C4-2B (cell line): ENCODE data around the gene UBFD1.

Experiments used
- H3K27ac ChIP-seq: fragments of 450-650 bp; 2 replicates; pipeline ENCODE4 v1.5.1; 2017
- ZFX ChIP-seq: fragments of 450-650 bp; IDR thresholded peaks from 2 replicates; pipeline ENCODE4 v1.6.1; 2017
- TF ChIP-seq, protein P1 (sequence below): fragments of 450-650 bp; conservative IDR thresholded peaks from 2 replicates; pipeline ENCODE4 v1.5.1; 2017; ENCODE audit warnings: mild to moderate bottlenecking

The UBFD1 gene

DNA sequence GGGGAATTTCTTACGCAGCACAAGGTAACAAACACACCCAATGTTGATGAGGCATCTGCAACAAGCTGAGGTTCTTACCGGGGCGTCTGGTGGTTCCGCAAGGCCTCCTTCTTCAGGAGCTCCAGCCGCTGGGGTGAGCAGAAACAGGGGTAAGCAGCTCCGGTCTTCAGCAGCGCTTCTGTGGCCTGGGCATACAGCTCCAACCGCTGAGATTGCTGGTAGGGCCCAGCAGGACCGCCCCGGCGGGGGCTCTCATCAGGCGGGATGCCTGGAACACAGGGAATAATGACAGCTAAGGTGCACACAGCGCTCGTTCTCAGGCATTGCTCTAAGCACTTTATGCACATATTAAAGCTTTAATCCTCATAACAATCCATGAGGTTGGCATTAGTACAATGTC lies 13.1 kb upstream of the UBFD1 start:
- no peak for TF ChIP-seq ZFX
- TF ChIP-seq, protein P1, sequence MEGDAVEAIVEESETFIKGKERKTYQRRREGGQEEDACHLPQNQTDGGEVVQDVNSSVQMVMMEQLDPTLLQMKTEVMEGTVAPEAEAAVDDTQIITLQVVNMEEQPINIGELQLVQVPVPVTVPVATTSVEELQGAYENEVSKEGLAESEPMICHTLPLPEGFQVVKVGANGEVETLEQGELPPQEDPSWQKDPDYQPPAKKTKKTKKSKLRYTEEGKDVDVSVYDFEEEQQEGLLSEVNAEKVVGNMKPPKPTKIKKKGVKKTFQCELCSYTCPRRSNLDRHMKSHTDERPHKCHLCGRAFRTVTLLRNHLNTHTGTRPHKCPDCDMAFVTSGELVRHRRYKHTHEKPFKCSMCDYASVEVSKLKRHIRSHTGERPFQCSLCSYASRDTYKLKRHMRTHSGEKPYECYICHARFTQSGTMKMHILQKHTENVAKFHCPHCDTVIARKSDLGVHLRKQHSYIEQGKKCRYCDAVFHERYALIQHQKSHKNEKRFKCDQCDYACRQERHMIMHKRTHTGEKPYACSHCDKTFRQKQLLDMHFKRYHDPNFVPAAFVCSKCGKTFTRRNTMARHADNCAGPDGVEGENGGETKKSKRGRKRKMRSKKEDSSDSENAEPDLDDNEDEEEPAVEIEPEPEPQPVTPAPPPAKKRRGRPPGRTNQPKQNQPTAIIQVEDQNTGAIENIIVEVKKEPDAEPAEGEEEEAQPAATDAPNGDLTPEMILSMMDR: no peak

DNA sequence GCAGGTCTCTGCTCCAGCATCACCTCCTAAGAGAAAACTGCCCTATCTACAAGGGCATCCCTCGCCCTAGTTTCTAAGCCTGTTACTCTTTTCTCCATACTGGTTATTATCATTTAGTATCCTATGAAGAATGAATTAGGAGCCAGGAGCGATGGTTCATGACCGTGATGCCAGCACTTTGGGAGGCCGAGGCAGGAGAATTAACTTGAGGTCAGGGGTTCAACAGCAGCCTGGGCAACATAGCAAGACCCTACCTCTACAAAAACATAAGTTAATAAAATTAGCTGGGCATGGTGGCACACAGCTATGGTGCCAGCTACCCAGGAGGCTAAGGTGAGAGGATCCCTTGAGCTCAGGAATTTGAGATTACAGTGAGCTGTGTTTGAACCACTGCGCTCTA lies 7.6 kb upstream of the UBFD1 start:
- TF ChIP-seq ZFX: no peak
- TF ChIP-seq, protein P1: no peak
- H3K27ac ChIP-seq: no peak overlapping the region

More for the DNA sequence above, 13.1 kb upstream of the UBFD1 start:
- H3K27ac ChIP-seq: no peak overlapping the region

DNA sequence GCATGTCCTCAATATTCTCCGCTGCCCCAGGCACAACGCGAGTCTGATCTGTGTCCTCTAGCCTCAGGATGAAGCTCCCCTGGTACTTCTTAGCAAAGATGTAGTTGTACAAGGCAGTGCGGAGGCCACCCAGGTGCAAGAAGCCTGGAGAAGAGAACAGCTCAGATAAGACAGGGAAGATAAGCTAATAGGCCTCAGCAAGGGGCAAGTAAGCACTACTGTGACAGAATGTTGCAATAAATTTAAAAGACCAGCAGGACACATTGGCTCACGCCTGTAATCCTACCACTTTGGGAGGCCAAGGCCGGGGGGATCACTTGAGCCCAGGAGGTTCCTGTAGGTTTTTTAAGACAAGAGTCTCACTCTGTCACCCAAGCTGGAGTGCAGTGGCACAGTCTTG lies 5.4 kb upstream of the UBFD1 start:
- no peak overlapping the region for H3K27ac ChIP-seq
- TF ChIP-seq, protein P1: no peak
- TF ChIP-seq ZFX: no peak

DNA sequence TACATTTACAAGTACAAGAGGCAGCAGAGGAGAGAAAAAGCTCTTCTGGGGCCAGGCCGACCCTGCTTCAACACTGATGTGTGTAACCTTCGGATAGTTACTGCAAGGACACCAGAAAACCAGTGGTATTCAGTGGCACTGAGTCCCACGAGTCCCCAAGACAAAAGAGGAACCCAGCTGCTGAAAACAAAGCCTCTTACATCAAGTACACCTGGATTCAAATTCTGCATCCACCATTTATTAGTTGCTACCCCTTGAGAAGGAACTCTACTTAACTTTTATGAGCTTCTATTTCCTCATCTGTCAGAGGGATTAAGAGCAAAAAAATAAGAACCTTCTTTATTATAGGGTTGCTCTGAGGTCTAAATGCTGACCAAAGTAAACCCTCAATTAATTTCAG lies 3.0 kb upstream of the UBFD1 start:
- no peak for TF ChIP-seq ZFX
- TF ChIP-seq, protein P1: no peak

DNA sequence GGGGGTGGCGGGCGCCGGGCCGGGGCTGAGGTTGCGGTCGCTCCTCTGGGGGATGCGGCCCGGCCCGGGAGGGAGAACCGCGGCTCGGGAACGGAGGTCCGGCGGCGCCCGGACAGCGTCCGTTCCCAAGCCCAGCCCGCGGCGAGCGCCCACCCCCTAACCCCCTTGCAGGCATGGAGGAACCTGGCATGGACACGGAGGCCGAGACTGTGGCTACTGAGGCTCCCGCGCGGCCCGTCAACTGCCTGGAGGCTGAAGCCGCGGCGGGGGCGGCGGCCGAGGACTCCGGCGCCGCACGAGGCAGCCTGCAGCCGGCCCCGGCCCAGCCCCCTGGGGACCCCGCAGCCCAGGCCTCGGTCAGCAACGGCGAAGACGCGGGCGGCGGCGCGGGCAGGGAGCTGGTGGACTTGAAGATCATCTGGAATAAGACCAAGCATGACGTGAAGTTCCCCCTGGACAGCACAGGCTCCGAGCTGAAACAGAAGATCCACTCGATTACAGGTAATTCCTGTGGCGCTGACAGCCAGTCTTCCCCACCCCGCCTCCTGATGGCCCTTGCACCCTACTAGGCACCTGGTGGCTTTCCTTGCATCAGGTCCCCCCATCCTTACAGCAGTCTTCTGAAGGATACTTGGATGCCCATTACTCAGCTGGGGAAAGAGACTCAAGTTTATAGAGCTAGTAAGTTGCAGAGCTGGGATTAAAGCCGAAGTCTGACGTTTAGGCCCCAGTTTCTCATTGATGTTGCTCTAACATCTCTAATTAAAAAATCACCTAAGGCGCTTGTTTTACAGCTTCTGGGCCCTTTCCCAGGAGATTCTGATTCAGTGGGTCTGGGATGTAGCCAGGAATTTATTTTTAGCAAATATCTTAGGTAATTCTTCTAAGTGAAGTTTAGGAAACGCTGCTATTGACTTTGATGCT lies 514 bp downstream of the UBFD1 start:
- TF ChIP-seq, protein P1: no peak
- TF ChIP-seq ZFX: peak; percentile 75
- H3K27ac ChIP-seq: peak overlapping the region; percentile 86

More for the DNA sequence above, 3.0 kb upstream of the UBFD1 start:
- H3K27ac ChIP-seq: no peak overlapping the region

DNA sequence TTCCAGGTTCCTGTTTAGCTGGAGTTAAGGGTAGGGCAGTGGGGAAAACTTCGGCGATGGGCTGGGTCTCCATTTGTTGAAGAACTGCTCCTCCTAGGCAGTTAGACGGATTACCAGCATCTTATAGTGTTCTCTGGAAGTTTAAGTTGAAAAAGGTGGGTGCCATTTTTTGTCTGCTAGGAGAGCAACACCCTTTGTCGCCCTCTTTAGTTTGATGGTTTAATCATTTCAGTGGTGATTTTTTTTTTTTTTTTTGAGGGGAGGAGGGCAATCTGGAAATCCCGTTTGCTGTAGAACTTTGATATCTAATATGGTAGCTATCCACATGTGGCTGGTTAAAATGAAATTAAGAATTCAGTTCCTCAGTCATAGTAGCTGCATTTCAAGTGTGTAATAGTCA lies 4.1 kb downstream of the UBFD1 start:
- TF ChIP-seq, protein P1: no peak
- no peak for TF ChIP-seq ZFX
- no peak overlapping the region for H3K27ac ChIP-seq

DNA sequence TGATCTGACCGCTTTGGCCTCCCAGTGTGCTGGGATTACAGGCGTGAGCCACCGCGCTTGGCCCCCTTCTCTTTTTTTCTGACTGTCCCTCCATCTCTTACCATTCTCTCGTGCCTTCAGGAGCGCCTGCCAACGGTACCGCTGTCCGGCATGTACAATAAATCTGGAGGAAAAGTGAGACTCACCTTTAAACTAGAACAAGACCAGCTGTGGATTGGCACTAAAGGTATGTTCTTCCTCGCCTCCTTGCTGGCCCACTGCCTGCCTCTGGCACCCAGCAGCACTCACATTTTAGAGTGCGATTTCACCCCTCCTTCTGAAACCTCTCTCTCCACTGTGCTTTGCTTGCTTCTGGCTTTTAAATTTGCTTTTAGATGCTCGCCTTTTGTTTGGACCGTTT lies 5.0 kb downstream of the UBFD1 start:
- TF ChIP-seq, protein P1: no peak
- no peak for TF ChIP-seq ZFX
- no peak overlapping the region for H3K27ac ChIP-seq
